Stimulated activated CD8-positive, alpha-beta memory T cell treated with anti-CD3 and anti-CD28 coated beads, Interleukin-2, amount 100 ng/mL, for 1 hour (primary cell): Measurements from ENCODE around the gene FAM161B.
"Not testable (repeated sequence)": the region's sequence is repeated elsewhere in the genome, so short reads cannot be mapped to it uniquely, and the experiment has no call there.

Source experiments
- DNase-seq, 2 donors: peaks; one replicate each; pipeline ENCODE4 v3.0.0-alpha.2; 2020; ENCODE audit warnings: low read depth in 2 of 2

Gene FAM161B

GRCh38 chr14:73943083-73943482 lies 6.8 kb downstream of the FAM161B start:
- DNase-seq, result no peak

GRCh38 chr14:73942180-73942579 lies 7.7 kb downstream of the FAM161B start:
- DNase-seq, result no peak

GRCh38 chr14:73937012-73937411 lies 12.9 kb downstream of the FAM161B start:
- DNase-seq, result no peak

GRCh38 chr14:73936548-73936947 lies 13.3 kb downstream of the FAM161B start:
- DNase-seq, result no peak

- no peak for DNase-seq
These were observed 14.2 kb downstream of the FAM161B start for GRCh38 chr14:73935666-73936065.

GRCh38 chr14:73924337-73924736 lies 25.6 kb downstream of the FAM161B start:
- no peak for DNase-seq

GRCh38 chr14:73919457-73919856 lies 30.4 kb downstream of the FAM161B start:
- DNase-seq, result not testable (repeated sequence)

GRCh38 chr14:73916324-73916723 lies 33.6 kb downstream of the FAM161B start:
- DNase-seq, result no peak

- DNase-seq, result no peak
These were observed 36.6 kb downstream of the FAM161B start for GRCh38 chr14:73913256-73913655.

GRCh38 chr14:73909681-73910080 lies 40.2 kb downstream of the FAM161B start:
- no peak for DNase-seq

GRCh38 chr14:73903028-73903427 lies 46.9 kb downstream of the FAM161B start:
- no peak for DNase-seq

- no peak for DNase-seq
These were observed 53.4 kb downstream of the FAM161B start for GRCh38 chr14:73896521-73896920.

GRCh38 chr14:73895939-73896338 lies 54.0 kb downstream of the FAM161B start:
- DNase-seq, result no peak

GRCh38 chr14:73894180-73894687 lies 55.7 kb downstream of the FAM161B start:
- DNase-seq, result not testable (repeated sequence)

- no peak for DNase-seq
These were observed 60.5 kb downstream of the FAM161B start for GRCh38 chr14:73889376-73889775.

GRCh38 chr14:73888971-73889370 lies 60.9 kb downstream of the FAM161B start:
- no peak for DNase-seq

GRCh38 chr14:73888460-73888725 lies 61.5 kb downstream of the FAM161B start:
- DNase-seq, result no peak

- DNase-seq, result no peak
These were observed 62.0 kb downstream of the FAM161B start for GRCh38 chr14:73887694-73888459.

- no peak for DNase-seq
These were observed 62.6 kb downstream of the FAM161B start for GRCh38 chr14:73887318-73887616.

- peak; percentile 66 to 76 for DNase-seq
These were observed 63.2 kb downstream of the FAM161B start, which contains the start of gene ZNF410 for GRCh38 chr14:73886449-73887317. Gene ZNF410, plus strand, starts transcription at chr14:73886859. Its CDS starts 5,317 bp downstream, at chr14:73892176.

GRCh38 chr14:73884438-73885190 lies 65.3 kb downstream of the FAM161B start:
- no peak for DNase-seq
